Stimulated activated CD8-positive, alpha-beta memory T cell treated with anti-CD3 and anti-CD28 coated beads, Interleukin-12 subunit alpha, Interleukin-12 subunit beta, amount 100 ng/mL, for 4 hours (primary cell): ENCODE data around the gene ZNF207.
"Not testable (repeated sequence)": the region's sequence is repeated elsewhere in the genome, so short reads cannot be mapped to it uniquely, and the experiment has no call there.

Source experiments
- DNase-seq: peaks from one replicate; pipeline ENCODE4 v3.0.0-alpha.2; 2020; ENCODE audit warnings: low read depth

ZNF207 gene

DNA sequence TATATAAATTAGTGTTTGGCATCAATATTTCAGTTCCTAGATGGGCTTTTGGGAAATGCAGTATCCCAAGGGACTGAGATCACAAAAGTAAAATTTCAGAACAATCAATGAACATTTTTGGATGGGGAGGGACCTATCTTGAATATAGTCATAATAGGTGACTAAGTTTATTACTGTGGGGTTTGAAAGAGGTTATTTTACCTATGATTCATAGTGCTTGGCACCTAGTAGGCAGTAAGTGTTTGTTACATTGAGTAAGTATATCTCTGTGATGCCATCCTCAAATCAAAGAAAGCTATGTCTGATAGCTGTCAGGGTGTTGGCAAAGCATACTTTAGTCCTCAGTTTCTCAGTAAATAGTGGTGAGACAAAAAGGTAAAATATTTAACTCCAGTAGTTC is 36.9 kb downstream of the ZNF207 start:
- DNase-seq: no peak

DNA sequence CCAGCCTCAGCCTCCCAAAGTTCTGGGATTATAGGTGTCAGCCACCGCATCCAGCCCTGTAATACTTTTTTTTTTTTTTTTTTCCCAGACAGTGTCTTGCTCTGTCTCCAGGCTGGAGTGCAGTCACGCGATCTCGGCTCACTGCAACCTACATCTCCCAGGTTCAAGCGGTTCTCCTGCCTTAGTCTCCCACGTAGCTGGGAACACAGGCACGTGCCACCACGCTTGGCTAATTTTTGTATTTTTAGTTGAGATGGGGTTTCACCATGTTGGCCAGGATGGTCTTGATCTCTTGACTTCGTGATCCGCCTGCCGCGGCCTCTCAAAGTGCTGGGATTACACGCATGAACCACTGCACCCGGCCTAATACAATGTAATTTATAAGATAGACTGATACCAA is 38.2 kb downstream of the ZNF207 start:
- DNase-seq: not testable (repeated sequence)

GRCh38 chr17:32388613-32389459 is 38.9 kb downstream of the ZNF207 start:
- no peak for DNase-seq

GRCh38 chr17:32393904-32394303 is 43.9 kb downstream of the ZNF207 start:
- no peak for DNase-seq

GRCh38 chr17:32396343-32396742 is 46.4 kb downstream of the ZNF207 start:
- DNase-seq: no peak

DNA sequence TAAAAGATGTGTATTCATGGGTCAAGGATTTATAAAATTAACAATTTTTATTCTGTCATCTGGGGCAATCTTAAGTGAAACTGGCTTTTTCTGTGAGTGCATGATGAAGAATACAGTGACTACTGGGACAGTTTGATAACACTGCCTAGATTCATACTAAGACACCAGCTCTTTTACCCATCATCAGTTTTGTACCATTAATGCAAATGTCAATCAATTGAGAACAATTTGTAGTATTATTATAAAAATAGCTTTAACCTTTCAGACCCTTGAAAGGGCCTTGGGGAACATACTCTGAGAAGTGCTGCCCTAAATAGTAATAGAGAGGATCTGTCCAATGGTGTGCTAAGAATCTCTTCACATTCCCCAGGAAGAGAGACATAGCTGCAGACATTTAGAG is 49.0 kb downstream of the ZNF207 start:
- DNase-seq: no peak

DNA sequence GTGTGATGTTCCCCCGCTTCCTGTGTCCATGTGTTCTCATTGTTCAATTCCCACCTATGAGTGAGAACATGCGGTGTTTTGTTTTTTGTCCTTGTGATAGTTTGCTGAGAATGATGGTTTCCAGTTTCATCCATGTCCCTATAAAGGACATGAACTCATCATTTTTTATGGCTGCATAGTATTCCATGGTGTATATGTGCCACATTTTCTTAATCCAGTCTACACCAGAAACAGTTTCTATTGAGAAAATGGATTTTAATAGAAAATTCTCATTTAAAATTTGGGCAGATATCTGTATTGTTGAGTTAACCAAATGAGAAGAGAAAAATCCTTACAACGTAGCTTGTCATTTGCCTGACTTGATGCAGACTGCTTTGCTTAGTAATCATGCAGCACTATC is 60.1 kb downstream of the ZNF207 start:
- DNase-seq: not testable (repeated sequence)

- DNase-seq: no peak
Observed at GRCh38 chr17:32426894-32427293, 76.9 kb downstream of the ZNF207 start.

GRCh38 chr17:32429598-32429997 is 79.6 kb downstream of the ZNF207 start:
- DNase-seq: no peak
